GM12878 (cell line): Measurements from ENCODE around the gene TANK. TPM values are rescaled to one million over a fixed set of nuclear protein-coding genes. Genes with fewer than 3 reads are reported as not detected.

Experiments
- ATAC-seq: fragments of 200-7000 bp; cut with Tn5 transposase; 3 replicates; pipeline ENCODE4 v1.9.1; 2020; ENCODE audit warnings: mild to moderate bottlenecking, moderate library complexity
- BruUV-seq: library from RNA; stranded (reverse); fragments of 400-500 nt; replicated peaks from 2 replicates; lab custom pipeline; 2021; lab: Mats Ljungman, UMichigan
- CTCF ChIA-PET: fragments of 300-600 bp; sonication (Branson Sonifier 250); formaldehyde crosslinking; extraction: SDS; loops from one replicate; lab custom pipeline; 2021; ENCODE audit warnings: inconsistent platforms; lab: Yijun Ruan, JAX
- POLR2A ChIA-PET: fragments of 350-600 bp; formaldehyde crosslinking; extraction: SDS; loops from one replicate; lab custom pipeline; 2021; ENCODE audit warnings: inconsistent platforms; lab: Charles Lee
- RAD21 ChIA-PET: fragments of 300-600 bp; sonication (Branson Sonifier 250); formaldehyde crosslinking; loops from one replicate; lab custom pipeline; 2023; ENCODE audit warnings: antibody characterized with exemption; ENCODE audit not compliant: unreplicated experiment; lab: Charles Lee
- SMC1A ChIA-PET: fragments of 300-600 bp; sonication (Branson Sonifier 250); formaldehyde crosslinking; loops from one replicate; lab custom pipeline; 2023; ENCODE audit not compliant: unreplicated experiment, uncharacterized antibody; lab: Charles Lee
- DNase-seq: peaks from one replicate; pipeline ENCODE4 v3.0.0-alpha.2; 2011; ENCODE audit warnings: low read depth, low spot score
- FAIRE-seq: peaks from 3 replicates; lab custom pipeline; 2011; peaks lifted over from hg19 to GRCh38; lab: Jason Lieb, UNC
- H2AFZ ChIP-seq: 2 replicates; pipeline ENCODE4 v1.6.0; 2011; ENCODE audit warnings: low read depth, low read length, control low read depth; ENCODE audit not compliant: control insufficient read depth
- H3K27ac ChIP-seq: 2 replicates; pipeline ENCODE4 v1.5.1; 2011; ENCODE audit warnings: control low read depth; ENCODE audit not compliant: control insufficient read depth, insufficient read depth
- H3K27me3 ChIP-seq, 2 experiments: replicated peaks in 1 of 2; 2 replicates each; pipeline versions ENCODE4 v1.6.0 to v1.6.1; 2011; ENCODE audit warnings: low read length in 1 of 2; ENCODE audit not compliant: control insufficient read depth in 2 of 2, insufficient read depth in 2 of 2
- H3K36me3 ChIP-seq, 2 experiments: 2 replicates each; pipeline ENCODE4 v1.5.1; 2011; ENCODE audit warnings: low read length in 1 of 2; ENCODE audit not compliant: control insufficient read depth in 2 of 2, insufficient read depth in 2 of 2
- H3K4me1 ChIP-seq: 2 replicates; pipeline ENCODE4 v1.6.1; 2011; ENCODE audit warnings: mild to moderate bottlenecking, low read length, moderate library complexity, mixed read lengths; ENCODE audit not compliant: control insufficient read depth, insufficient read depth
- H3K4me2 ChIP-seq: 2 replicates; pipeline ENCODE4 v1.6.0; 2011; ENCODE audit warnings: control low read depth; ENCODE audit not compliant: control insufficient read depth, insufficient read depth
- H3K4me3 ChIP-seq: fragments of 200-600 bp; sonication (generic); 2 replicates; pipeline ENCODE4 v1.5.1; 2016
- H3K79me2 ChIP-seq: 2 replicates; pipeline ENCODE4 v1.6.0; 2011; ENCODE audit warnings: low read length; ENCODE audit not compliant: control insufficient read depth, insufficient read depth
- H3K9ac ChIP-seq: 2 replicates; pipeline ENCODE4 v1.8.0; 2011; ENCODE audit warnings: low read length, control low read depth, mixed read lengths; ENCODE audit not compliant: control insufficient read depth, insufficient read depth
- H3K9me3 ChIP-seq: replicated peaks from 3 replicates; pipeline ENCODE4 v1.5.1; 2011; ENCODE audit warnings: mild to moderate bottlenecking, low read length; ENCODE audit not compliant: control insufficient read depth, insufficient read depth
- H4K20me1 ChIP-seq: 2 replicates; pipeline ENCODE4 v1.6.0; 2011; ENCODE audit not compliant: control insufficient read depth, insufficient read depth
- DPF2 ChIP-seq: fragments of 450-650 bp; IDR thresholded peaks from 2 replicates; pipeline ENCODE4 v1.6.1; 2017; ENCODE audit warnings: mild to moderate bottlenecking
- FOXM1 ChIP-seq: IDR thresholded peaks from 2 replicates; pipeline ENCODE4 v1.6.1; 2012; ENCODE audit warnings: low read depth, mild to moderate bottlenecking, inconsistent platforms, low read length, moderate library complexity
- GATAD2B ChIP-seq: fragments of 450-650 bp; conservative IDR thresholded peaks from 2 replicates; pipeline ENCODE4 v1.6.1; 2017; ENCODE audit warnings: low read depth, mild to moderate bottlenecking, moderate library complexity
- HCFC1 ChIP-seq: fragments of 150-350 bp; IDR thresholded peaks from 2 replicates; pipeline ENCODE4 v1.6.1; 2014; ENCODE audit warnings: low read length
- KDM1A ChIP-seq: fragments of 200-600 bp; sonication (generic); IDR thresholded peaks from 2 replicates; pipeline ENCODE4 v1.6.1; 2016; ENCODE audit warnings: borderline replicate concordance
- KLF5 ChIP-seq: fragments of 450-650 bp; IDR thresholded peaks from 2 replicates; pipeline ENCODE4 v1.6.1; 2014; ENCODE audit warnings: mild to moderate bottlenecking; ENCODE audit not compliant: partially characterized antibody
- MTA3 ChIP-seq: IDR thresholded peaks from 2 replicates; pipeline ENCODE4 v1.6.1; 2012; ENCODE audit warnings: low read length, inconsistent platforms, borderline replicate concordance
- MYB ChIP-seq: fragments of 150-350 bp; IDR thresholded peaks from 2 replicates; pipeline ENCODE4 v1.6.1; 2014; ENCODE audit warnings: mild to moderate bottlenecking, low read depth, low read length, borderline replicate concordance
- NFXL1 ChIP-seq: fragments of 450-650 bp; IDR thresholded peaks from 2 replicates; pipeline ENCODE4 v1.6.1; 2017; ENCODE audit warnings: antibody characterized with exemption, mild to moderate bottlenecking, borderline replicate concordance
- NRF1 ChIP-seq: conservative IDR thresholded peaks from 2 replicates; pipeline ENCODE4 v1.6.1; 2011; ENCODE audit warnings: mild to moderate bottlenecking, low read depth, low read length, improper control_type of control experiment
- PAX8 ChIP-seq: fragments of 450-650 bp; IDR thresholded peaks from 2 replicates; pipeline ENCODE4 v1.6.1; 2017; ENCODE audit warnings: mild to moderate bottlenecking, moderate library complexity
- PML ChIP-seq: IDR thresholded peaks from 2 replicates; pipeline ENCODE4 v1.6.1; 2012; ENCODE audit warnings: low read length, inconsistent platforms
- POLR2AphosphoS5 ChIP-seq: IDR thresholded peaks from 2 replicates; pipeline ENCODE4 v1.6.1; 2011; ENCODE audit warnings: mild to moderate bottlenecking, low read length, inconsistent platforms
- PRDM15 ChIP-seq: fragments of 450-650 bp; formaldehyde crosslinking; IDR thresholded peaks from 2 replicates; pipeline ENCODE4 v1.4.0; 2020; ENCODE audit warnings: mild to moderate bottlenecking, moderate library complexity
- SP1 ChIP-seq: IDR thresholded peaks from one replicate; pipeline ENCODE4 v1.6.1; 2011; ENCODE audit warnings: low read depth, low read length
- SUPT20H ChIP-seq: IDR thresholded peaks from 2 replicates; pipeline ENCODE4 v1.6.1; 2011; ENCODE audit warnings: low read depth, mild to moderate bottlenecking, low read length, moderate library complexity, borderline replicate concordance; ENCODE audit not compliant: control insufficient read depth
- ZBED1 ChIP-seq: IDR thresholded peaks from 2 replicates; pipeline ENCODE4 v1.6.1; 2016; ENCODE audit warnings: borderline replicate concordance
- ZBTB4 ChIP-seq: fragments of 450-650 bp; formaldehyde crosslinking; IDR thresholded peaks from 2 replicates; pipeline ENCODE4 v1.4.0; 2022; ENCODE audit warnings: mild to moderate bottlenecking, moderate library complexity
- ZSCAN29 ChIP-seq: fragments of 450-650 bp; IDR thresholded peaks from 2 replicates; pipeline ENCODE4 v1.6.1; 2017; ENCODE audit warnings: mild to moderate bottlenecking, moderate library complexity
- WGBS: methylation state at CpG from one replicate; pipeline ENCODE4 v1.1.6; 2016; ENCODE audit warnings: low lambda C conversion rate; ENCODE audit not compliant: insufficient replicate concordance, insufficient coverage; ENCODE audit errors: missing lambda C conversion rate; 5-methylcytosine and 5-hydroxymethylcytosine counted together
- in situ Hi-C: fragments of 300-500 bp; cut with MboI; formaldehyde crosslinking; loops from 9 replicates; pipeline ENCODE4 v1.14.3; 2018; ENCODE audit warnings: mixed read lengths
- intact Hi-C: fragments of 100-400 bp; cut with micrococcal nuclease; formaldehyde crosslinking; loops from one replicate; pipeline ENCODE4 v1.14.2; 2022; ENCODE audit not compliant: unreplicated experiment
- polyA plus RNA-seq, 11 experiments: library from polyadenylated mRNA; depleted of rRNA in 4 of 11; unstranded in 6 of 11; stranded (reverse) in 5 of 11; fragments of >200 nt; fragmentation: Nextera tagmentation in 4 of 11; fragmentation: Illumina TruSeq in 1 of 11; extraction: Ambion mirVana in 4 of 11; extraction: Trizol in 1 of 11; gene quantifications; 1 replicate in 1 of 11; 2 replicates in 10 of 11; pipeline versions ENCODE4 v1.2.1 to v1.2.3, GENCODE V29; 2011 to 2016; ENCODE audit warnings: inconsistent platforms in 2 of 11, missing spikeins in 2 of 11, low read depth in 1 of 11
- total RNA-seq, 4 experiments: library from RNA; depleted of rRNA in 3 of 4; stranded (reverse); fragments of >200 nt in 3 of 4; fragmentation: Illumina TruSeq in 1 of 4; extraction: Trizol in 1 of 4; gene quantifications; 2 replicates each; pipeline versions ENCODE4 v1.2.1 to v1.2.3, GENCODE V29; 2013 to 2021

Gene TANK
- total and polyA plus RNA-seq, 10 of the 15 experiments (the other 5 are each of a cell fraction or from before 2014, with no cell fraction given): 48.6 to 127 (median 103) TPM

- ATAC-seq (peak; percentile 70), DNase-seq (no peak), FAIRE-seq (peak; percentile 49)
- Histone ChIP-seq H2AFZ (no peak overlapping the region), H3K4me2 (peak overlapping the region; percentile 69), H3K27ac (peak overlapping the region; percentile 36), H3K27me3 (no peaks in the 10 kb centered on the region), H3K79me2 (peaks cover 86% of the 10 kb centered on the region), H3K4me1 (peaks cover 52% of the 10 kb centered on the region), H3K9me3 (peaks cover 27% of the 10 kb centered on the region), H3K36me3 (peaks cover 0 to 11% of the 10 kb centered on the region in 2 experiments; a peak in 2 of 4 replicates), H4K20me1 (no peaks in the 10 kb centered on the region), H3K9ac (no peak overlapping the region), H3K4me3 (peak overlapping the region; percentile 36; the same call in 1 of the 2 replicates)
- in situ Hi-C loops: no loop called here
- 28% methylated on average over 4 of the region's 4 CpGs for WGBS
- ChIA-PET POLR2A (no interaction called here), RAD21 (interaction anchor here (0.7 to 1.9 kb wide), 3 partner anchors 33 to 109 kb away, joined by 3 to 9 read pairs (median 4); no protein-coding TSS in a partner anchor), CTCF (no interaction called here), SMC1A (interaction anchor here (0.8 to 2.4 kb wide), 8 partner anchors 9 to 109 kb away, joined by 3 to 7 read pairs (median 4); no protein-coding TSS in a partner anchor)
- no TSS peak for BruUV-seq
- intact Hi-C loops: loop anchor here (1.0 to 5.0 kb wide), 2 partner anchors 10 to 36 kb away; no protein-coding TSS in a partner anchor
- TF ChIP-seq PAX8: no peak
- no peak for TF ChIP-seq PML
- TF ChIP-seq NRF1: no peak
- no peak for TF ChIP-seq PRDM15 (CRISPR knock-in tag)
- no peak for TF ChIP-seq SP1
- no peak for TF ChIP-seq SUPT20H
- TF ChIP-seq KDM1A: no peak
- TF ChIP-seq DPF2: no peak
- no peak for TF ChIP-seq NFXL1
- 0 out of 2 replicates have a peak, but pooled peaks have one; percentile 37 for TF ChIP-seq MTA3
- TF ChIP-seq ZBED1: no peak
- no peak for TF ChIP-seq KLF5
- TF ChIP-seq MYB: no peak
- no peak for TF ChIP-seq HCFC1
- no peak for TF ChIP-seq ZBTB4 (CRISPR knock-in tag)
- no peak for TF ChIP-seq ZSCAN29
- no peak for TF ChIP-seq GATAD2B
- peak; percentile 46; the same call in 1 of the 2 replicates for TF ChIP-seq FOXM1
- TF ChIP-seq POLR2AphosphoS5: no peak
These were observed 12.8 kb downstream of the TANK start for GRCh38 chr2:161172901-161173540.
